CD14-positive monocyte (primary cell): ENCODE measurements around the gene OR8B3. TPM values are rescaled to one million over a fixed set of nuclear protein-coding genes. Genes with fewer than 3 reads are reported as not detected.
"Not testable (repeated sequence)": the region's sequence is repeated elsewhere in the genome, so short reads cannot be mapped to it uniquely, and the experiment has no call there.

ENCODE experiments used
- DNase-seq, 3 donors: peaks; one replicate each; pipeline ENCODE4 v3.0.0-alpha.2; 2011 to 2022
- H2AFZ ChIP-seq: 2 replicates; pipeline ENCODE4 v1.6.0; 2012; ENCODE audit warnings: mild to moderate bottlenecking, low read depth, low read length, inconsistent platforms; ENCODE audit not compliant: insufficient read depth, poor library complexity, severe bottlenecking
- H3K27ac ChIP-seq, 2 donors: 1 replicate in 1 of 2; 2 replicates in 1 of 2; pipeline ENCODE4 v1.5.1; 2012 to 2013; ENCODE audit warnings: low read length in 2 of 2, control low read depth in 1 of 2, inconsistent platforms in 1 of 2, low read depth in 1 of 2, mild to moderate bottlenecking in 1 of 2
- H3K27me3 ChIP-seq, 2 donors: one replicate each; pipeline versions ENCODE4 v1.6.0 to v1.6.1; 2011 to 2013; ENCODE audit warnings: low read length in 2 of 2; ENCODE audit not compliant: control insufficient read depth in 2 of 2, insufficient read depth in 2 of 2
- H3K36me3 ChIP-seq, 2 donors: replicated peaks in 1 of 2; 1 replicate in 1 of 2; 2 replicates in 1 of 2; pipeline versions ENCODE4 v1.5.1 to v1.6.1; 2012 to 2013; ENCODE audit warnings: low read length in 2 of 2, control low read depth in 1 of 2, inconsistent platforms in 1 of 2, mild to moderate bottlenecking in 1 of 2; ENCODE audit not compliant: insufficient read depth in 2 of 2, control insufficient read depth in 1 of 2
- H3K4me1 ChIP-seq, 2 donors: 1 replicate in 1 of 2; 2 replicates in 1 of 2; pipeline versions ENCODE4 v1.5.1 to v1.6.1; 2012 to 2013; ENCODE audit warnings: low read length in 2 of 2, control low read depth in 1 of 2, inconsistent platforms in 1 of 2, mild to moderate bottlenecking in 1 of 2, moderate library complexity in 1 of 2; ENCODE audit not compliant: insufficient read depth in 2 of 2, control insufficient read depth in 1 of 2
- H3K4me2 ChIP-seq: replicated peaks from 2 replicates; pipeline ENCODE3; 2012; ENCODE audit warnings: low read length, moderate library complexity, mild to moderate bottlenecking; ENCODE audit not compliant: poor library complexity, severe bottlenecking; ENCODE audit errors: extremely low read depth
- H3K4me3 ChIP-seq, 3 experiments: fragments of 200-600 bp in 1 of 3; sonication (generic) in 1 of 3; replicated peaks in 1 of 3; 1 replicate in 2 of 3; 2 replicates in 1 of 3; pipeline ENCODE4 v1.5.1; 2011 to 2013; ENCODE audit warnings: low read length in 3 of 3, mild to moderate bottlenecking in 3 of 3, control low read depth in 2 of 3, low read depth in 2 of 3, inconsistent platforms in 1 of 3, moderate library complexity in 1 of 3
- H3K79me2 ChIP-seq: 2 replicates; pipeline ENCODE4 v1.6.0; 2012; ENCODE audit warnings: mild to moderate bottlenecking, control low read depth, inconsistent platforms, low read length, moderate library complexity; ENCODE audit not compliant: insufficient read depth
- H3K9ac ChIP-seq: 2 replicates; pipeline ENCODE4 v1.6.0; 2017; ENCODE audit warnings: low read length, mild to moderate bottlenecking; ENCODE audit not compliant: insufficient read depth, poor library complexity, severe bottlenecking
- H3K9me3 ChIP-seq, 2 donors: replicated peaks in 1 of 2; 1 replicate in 1 of 2; 2 replicates in 1 of 2; pipeline versions ENCODE4 v1.5.1 to v1.6.1; 2012 to 2013; ENCODE audit warnings: low read length in 2 of 2, control low read depth in 1 of 2; ENCODE audit not compliant: control insufficient read depth in 1 of 2, insufficient read depth in 1 of 2
- H4K20me1 ChIP-seq: 2 replicates; pipeline ENCODE4 v1.6.0; 2012; ENCODE audit warnings: mild to moderate bottlenecking, low read length, control low read depth, moderate library complexity; ENCODE audit not compliant: insufficient read depth
- H3K27ac Mint-ChIP-seq, 7 donors: one replicate each; pipeline ENCODE4 v1.8.0; 2020; ENCODE audit warnings: mild to moderate bottlenecking in 7 of 7, mixed read lengths in 7 of 7, moderate library complexity in 6 of 7, inconsistent platforms in 2 of 7
- H3K27me3 Mint-ChIP-seq, 3 donors: one replicate each; pipeline ENCODE4 v1.8.0; 2021 to 2022; ENCODE audit warnings: low read depth in 3 of 3, mild to moderate bottlenecking in 3 of 3, mixed read lengths in 3 of 3, moderate library complexity in 3 of 3, inconsistent platforms in 1 of 3
- H3K36me3 Mint-ChIP-seq, 2 donors: one replicate each; pipeline ENCODE4 v1.8.0; 2020; ENCODE audit warnings: mixed read lengths in 2 of 2, inconsistent platforms in 1 of 2, mild to moderate bottlenecking in 1 of 2
- H3K4me1 Mint-ChIP-seq: one replicate; pipeline ENCODE4 v1.8.0; 2020; ENCODE audit warnings: mild to moderate bottlenecking, mixed read lengths
- H3K4me3 Mint-ChIP-seq, 2 donors: one replicate each; pipeline ENCODE4 v1.8.0; 2020; ENCODE audit warnings: mild to moderate bottlenecking in 2 of 2, mixed read lengths in 2 of 2, moderate library complexity in 1 of 2
- H3K9me3 Mint-ChIP-seq, 7 donors: one replicate each; pipeline ENCODE4 v1.8.0; 2020 to 2022; ENCODE audit warnings: mixed read lengths in 7 of 7, mild to moderate bottlenecking in 6 of 7, moderate library complexity in 6 of 7, inconsistent platforms in 2 of 7
- CTCF ChIP-seq: fragments of 200-600 bp; IDR thresholded peaks from one replicate; pipeline ENCODE4 v1.8.0; 2022; ENCODE audit warnings: antibody characterized with exemption, mild to moderate bottlenecking
- WGBS: methylation state at CpG from one replicate; pipeline ENCODE4 v1.1.5; 2013; ENCODE audit warnings: missing lambda C conversion rate; ENCODE audit not compliant: insufficient coverage; 5-methylcytosine and 5-hydroxymethylcytosine counted together
- intact Hi-C, 2 donors: fragments of 100-400 bp; cut with micrococcal nuclease; formaldehyde crosslinking; loops; one replicate each; pipeline versions ENCODE4 v1.15.0 to v1.15.1; 2023
- polyA plus RNA-seq, 3 donors: library from polyadenylated mRNA; depleted of rRNA in 1 of 3; unstranded in 2 of 3; stranded (reverse) in 1 of 3; fragments of 300-500 nt in 2 of 3; fragments of >200 nt in 1 of 3; fragmentation: Illumina TruSeq in 2 of 3; gene quantifications; 1 replicate in 2 of 3; 2 replicates in 1 of 3; pipeline ENCODE4 v1.2.3, GENCODE V29; 2012 to 2021

The OR8B3 gene
- polyA plus RNA-seq, 3 donors: not detected

GRCh38 chr11:124402326-124402922 lies 3.6 kb upstream of the OR8B3 start:
- DNase-seq: peak; percentile 23 to 55 (median 35)
- no peaks in the 10 kb centered on the region for H3K27me3 ChIP-seq
- Mint-ChIP-seq H3K36me3 (no peaks in the 10 kb centered on the region), H3K4me1 (peaks cover 9% of the 10 kb centered on the region), H3K27ac (no peak overlapping the region), H3K27me3 (peaks cover 5 to 7% (median 7%) of the 10 kb centered on the region in 3 donors), H3K9me3 (no peaks in the 10 kb centered on the region), H3K4me3 (no peak overlapping the region)
- H3K9me3 ChIP-seq: no peaks in the 10 kb centered on the region
- no peak overlapping the region for H3K27ac ChIP-seq
- H3K79me2 ChIP-seq: no peaks in the 10 kb centered on the region
- no peak overlapping the region for H3K4me3 ChIP-seq
- peak; percentile 78 for TF ChIP-seq CTCF
- H3K4me1 ChIP-seq: no peaks in the 10 kb centered on the region
- H2AFZ ChIP-seq: no peak overlapping the region
- intact Hi-C loops: no loop called here
- H3K9ac ChIP-seq: no peak overlapping the region
- no CpG with 5 or more reads among the region's 8 CpGs for WGBS
- no peaks in the 10 kb centered on the region for H3K36me3 ChIP-seq
- H3K4me2 ChIP-seq: no peak overlapping the region
- no peaks in the 10 kb centered on the region for H4K20me1 ChIP-seq

DNA sequence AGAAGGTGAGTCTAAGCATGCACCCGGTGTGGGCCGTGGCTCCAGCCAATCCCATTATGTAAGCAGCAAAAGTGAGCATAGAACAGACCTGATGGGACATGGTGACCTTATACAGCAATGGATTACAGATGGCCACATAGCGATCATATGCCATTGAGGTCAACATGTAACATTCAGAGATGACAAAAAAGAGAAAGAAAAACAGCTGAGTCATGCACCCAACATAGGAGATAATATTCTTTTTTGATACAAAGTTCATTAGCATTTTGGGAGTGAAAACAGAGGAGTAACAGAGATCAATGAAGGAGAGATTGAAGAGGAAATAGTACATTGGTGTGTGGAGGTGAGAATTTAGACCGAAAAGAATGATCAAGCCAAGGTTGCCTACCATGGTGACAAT lies 2.0 kb downstream of the OR8B3 start:
- H3K4me3 Mint-ChIP-seq: not testable (repeated sequence)

More for the DNA sequence above, 2.0 kb downstream of the OR8B3 start:
- DNase-seq, H4K20me1 ChIP-seq, H3K27ac Mint-ChIP-seq, H3K9me3 ChIP-seq, H3K27me3 Mint-ChIP-seq, H3K36me3 Mint-ChIP-seq, H2AFZ ChIP-seq, H3K79me2 ChIP-seq, intact Hi-C loops, H3K4me3 ChIP-seq, H3K4me1 ChIP-seq, H3K4me2 ChIP-seq, H3K4me1 Mint-ChIP-seq, H3K9me3 Mint-ChIP-seq, H3K27me3 ChIP-seq, H3K36me3 ChIP-seq, H3K27ac ChIP-seq, H3K9ac ChIP-seq: not testable (repeated sequence)
- no CpG with 5 or more reads among the region's 4 CpGs for WGBS
